ENCODE data around the gene HCST.

HCST gene
- total RNA-seq, result 25.9 to 37.2 reads per million in 2 donors

GRCh38 chr19:35901854-35902661 is at the start of gene HCST:
Gene HCST (plus strand): TSS chr19:35902529. CDS start chr19:35902594, 65 bp downstream.
- peak in 3 of 5 experiments; percentile 49 to 75 (median 75) for DNase-seq

DNA sequence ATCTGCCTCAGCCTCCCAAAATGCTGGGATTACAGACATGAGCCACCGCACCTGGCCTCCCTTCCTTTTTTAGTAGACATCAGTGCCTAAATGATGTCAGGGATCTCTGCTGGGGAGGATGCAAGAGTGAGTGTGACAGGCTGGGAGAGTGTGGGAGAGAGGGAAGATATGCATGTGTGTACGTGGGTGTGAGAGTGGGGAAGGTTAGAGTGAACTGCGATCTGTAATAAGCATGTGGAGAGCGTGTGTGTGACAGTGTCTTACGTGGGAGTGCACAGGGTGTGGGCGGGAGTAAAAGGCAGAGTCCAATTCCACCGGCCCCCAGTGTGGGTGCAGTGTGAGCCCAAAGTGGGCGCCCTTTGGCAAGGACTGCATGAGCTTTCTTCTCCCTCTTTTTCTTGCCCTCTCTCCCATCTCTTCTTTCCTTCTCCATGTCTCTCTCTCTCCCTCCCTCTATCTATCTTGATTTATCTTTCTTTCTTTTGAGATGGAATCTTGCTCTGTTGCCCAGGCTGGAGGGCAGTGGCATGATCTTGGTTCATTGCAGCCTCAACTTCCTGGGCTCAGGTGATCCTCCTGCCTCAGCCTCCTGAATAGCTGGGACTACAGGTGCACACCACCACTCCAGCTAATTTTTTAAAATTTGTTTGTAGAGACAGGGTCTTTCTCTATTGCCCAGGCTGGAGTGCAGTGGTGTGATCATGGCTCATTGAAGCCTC is 49.1 kb upstream of the HCST start:
- no peak for DNase-seq

- peak in 1 of 5 experiments; percentile 16 for DNase-seq
Observed at GRCh38 chr19:35856546-35857149, 45.7 kb upstream of the HCST start, which contains the start of gene KIRREL2. Gene KIRREL2 (plus strand): TSS chr19:35856911. CDS start chr19:35857120, 209 bp downstream.

DNA sequence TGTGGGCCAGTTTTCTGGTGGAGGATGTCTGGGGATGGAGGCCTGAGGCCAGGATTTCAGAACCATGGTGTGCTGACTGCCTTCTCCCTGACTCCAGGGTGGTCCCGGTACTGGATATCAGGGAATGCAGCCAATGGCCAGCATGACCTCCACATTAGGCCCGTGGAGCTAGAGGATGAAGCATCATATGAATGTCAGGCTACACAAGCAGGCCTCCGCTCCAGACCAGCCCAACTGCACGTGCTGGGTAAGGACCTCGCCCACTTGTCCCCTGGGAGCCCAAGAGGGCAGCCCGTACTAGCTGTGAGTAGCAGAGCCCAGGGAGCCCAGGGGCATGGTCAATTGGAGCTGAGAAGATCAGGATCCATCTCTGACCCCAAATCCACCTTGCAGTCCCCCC is 44.0 kb upstream of the HCST start:
- no peak for DNase-seq

GRCh38 chr19:35859414-35859813 is 42.9 kb upstream of the HCST start:
- DNase-seq, result no peak

DNA sequence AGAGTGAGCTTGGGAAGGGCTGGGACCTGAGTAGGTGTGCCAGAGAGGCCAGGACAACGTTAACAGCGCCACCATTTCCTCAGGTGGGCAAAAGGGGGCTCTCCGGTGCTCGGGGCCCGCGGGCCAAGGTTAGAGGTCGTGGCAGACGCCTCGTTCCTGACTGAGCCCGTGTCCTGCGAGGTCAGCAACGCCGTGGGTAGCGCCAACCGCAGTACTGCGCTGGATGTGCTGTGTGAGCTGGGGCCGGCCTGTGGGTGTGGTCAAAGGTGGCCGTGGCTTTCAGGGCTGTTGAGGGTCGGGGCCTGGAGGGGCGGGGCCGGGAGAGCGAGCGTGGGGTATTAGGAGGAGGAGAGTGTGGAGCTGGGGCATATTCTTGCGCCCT is 41.9 kb upstream of the HCST start:
- no peak for DNase-seq

GRCh38 chr19:35860818-35861639 is 41.3 kb upstream of the HCST start:
- DNase-seq, result no peak

- no peak for DNase-seq
Observed at GRCh38 chr19:35861640-35862160, 40.6 kb upstream of the HCST start.

DNA sequence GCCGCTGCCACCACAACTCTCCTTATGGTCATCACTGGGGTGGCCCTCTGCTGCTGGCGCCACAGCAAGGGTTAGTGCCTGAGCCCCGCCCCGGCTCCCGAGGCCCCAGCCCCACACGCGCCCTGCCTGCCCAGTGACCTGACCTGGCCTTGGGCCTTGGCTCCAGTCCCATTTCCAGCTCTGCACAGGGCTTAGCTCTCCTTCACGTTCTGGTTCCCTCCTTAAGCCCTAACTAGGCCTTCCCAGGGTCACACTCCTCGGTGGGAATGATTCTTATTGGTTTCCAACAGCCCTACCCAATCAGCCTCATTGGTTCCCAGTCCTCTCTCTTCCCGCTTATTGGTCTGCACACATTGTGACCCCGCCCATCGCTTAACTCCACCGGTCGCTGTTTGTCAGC is 39.8 kb upstream of the HCST start:
- no peak for DNase-seq

DNA sequence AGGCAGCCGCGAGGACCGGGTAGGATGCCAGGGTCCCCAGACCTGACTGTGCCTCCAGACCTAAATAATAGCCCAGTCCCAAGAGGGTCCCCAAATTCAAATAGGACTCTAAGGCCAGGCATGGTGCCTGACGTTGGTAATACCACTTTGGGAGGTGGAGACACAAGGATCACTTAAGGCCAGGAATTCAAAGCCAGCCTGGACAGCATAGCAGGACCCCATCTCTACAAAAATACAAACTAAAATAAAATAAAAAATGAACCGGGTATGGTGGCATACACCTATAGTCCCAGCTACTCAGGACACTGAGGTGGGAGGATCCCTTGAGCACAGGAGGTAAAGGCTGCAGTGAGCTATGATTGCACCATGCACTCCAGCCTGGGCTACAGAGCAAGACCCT is 39.3 kb upstream of the HCST start:
- no peak for DNase-seq

DNA sequence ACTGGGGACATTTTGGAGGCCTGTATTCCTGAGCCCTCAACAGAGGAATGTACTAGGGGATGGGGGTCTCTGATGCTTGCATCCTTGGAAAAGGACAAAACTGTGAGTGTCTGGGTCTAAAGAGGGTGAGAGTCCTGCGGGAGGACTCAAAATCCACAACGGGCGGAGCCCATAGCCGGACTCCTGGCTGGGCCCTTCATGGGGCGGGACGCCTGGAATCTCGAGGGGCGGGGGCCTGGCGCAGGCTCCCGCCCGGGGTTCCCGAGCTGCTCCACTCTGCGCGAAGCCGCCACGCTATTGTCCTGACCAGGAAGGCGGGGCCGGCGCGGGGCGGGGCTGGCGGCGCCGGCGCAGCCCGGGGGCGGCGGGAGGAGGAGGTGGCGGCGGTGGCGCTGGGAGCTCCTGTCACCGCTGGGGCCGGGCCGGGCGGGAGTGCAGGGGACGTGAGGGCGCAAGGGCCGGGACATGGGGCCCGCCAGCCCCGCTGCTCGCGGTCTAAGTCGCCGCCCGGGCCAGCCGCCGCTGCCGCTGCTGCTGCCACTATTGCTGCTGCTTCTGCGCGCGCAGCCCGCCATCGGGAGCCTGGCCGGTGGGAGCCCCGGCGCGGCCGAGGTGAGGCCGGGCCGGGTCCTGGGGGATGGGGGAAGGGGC is 34.0 kb upstream of the HCST start, which contains the start of gene APLP1:
APLP1 (plus strand) TSS at position 403 of the 651 bp plus-strand sequence; CDS start at position 466, 63 bp downstream.
- peak; percentile 32 to 63 (median 44) for DNase-seq

DNA sequence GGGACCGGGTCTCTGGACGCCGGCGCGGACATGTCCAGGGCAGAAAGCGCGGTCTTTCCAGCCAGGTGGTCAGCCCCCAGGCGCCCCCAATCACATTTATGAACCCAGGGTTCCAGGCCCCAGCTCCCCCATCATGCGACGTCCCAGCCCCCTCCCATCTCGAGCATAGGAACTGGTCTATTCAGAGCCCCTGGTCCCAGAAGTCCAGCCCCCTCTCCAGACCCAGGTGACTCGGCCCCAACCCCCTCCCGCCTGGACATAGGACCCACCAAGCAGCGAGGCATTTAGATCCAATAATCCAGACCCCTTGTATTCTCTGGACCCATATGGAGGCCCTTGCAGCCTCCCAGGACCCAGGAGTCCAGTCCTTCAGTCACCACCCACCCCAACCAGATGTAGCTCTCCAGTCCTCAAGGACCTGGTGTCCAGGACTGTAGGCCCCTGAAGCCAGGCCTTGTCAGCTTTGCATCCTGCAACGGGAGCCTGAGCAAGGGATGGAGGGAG is 33.5 kb upstream of the HCST start:
- DNase-seq, result no peak

DNA sequence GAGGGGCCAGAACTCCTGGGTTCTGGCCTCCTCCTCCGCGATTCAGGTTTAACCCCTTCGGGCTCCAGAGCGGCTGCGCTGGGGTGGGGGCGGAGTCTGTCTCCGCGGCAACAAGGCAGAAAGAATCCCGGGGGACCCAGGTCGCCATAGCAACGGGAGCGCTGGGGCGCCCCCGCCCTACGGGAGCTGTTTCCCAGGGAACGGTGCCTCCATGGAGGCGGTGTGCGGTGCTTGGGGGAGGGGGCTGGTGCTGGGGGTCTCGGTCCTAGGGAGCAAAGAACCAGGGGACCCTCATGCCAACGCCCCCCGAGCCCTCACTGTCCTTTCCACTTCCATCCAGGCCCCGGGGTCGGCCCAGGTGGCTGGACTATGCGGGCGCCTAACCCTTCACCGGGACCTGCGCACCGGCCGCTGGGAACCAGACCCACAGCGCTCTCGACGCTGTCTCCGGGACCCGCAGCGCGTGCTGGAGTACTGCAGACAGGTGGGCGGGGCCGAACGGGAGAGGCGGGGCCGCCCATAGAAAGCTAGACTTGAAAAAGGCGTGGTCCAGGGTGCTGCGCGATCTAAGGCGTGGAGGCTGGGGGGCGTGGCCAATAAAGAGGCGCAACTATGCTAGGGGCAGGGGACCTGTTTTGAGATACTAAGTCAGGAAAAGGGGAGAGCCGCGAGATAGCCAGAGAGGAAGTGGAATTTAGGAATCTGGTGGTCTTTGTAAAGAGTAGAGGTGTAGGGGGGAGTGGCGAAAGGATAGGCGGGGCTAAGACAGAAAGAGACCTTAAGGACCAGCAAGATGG is 32.8 kb upstream of the HCST start:
- peak; percentile 65 to 91 (median 72) for DNase-seq

- peak in 1 of 5 experiments; percentile 21 for DNase-seq
Observed at GRCh38 chr19:35870124-35870736, 32.1 kb upstream of the HCST start.

DNA sequence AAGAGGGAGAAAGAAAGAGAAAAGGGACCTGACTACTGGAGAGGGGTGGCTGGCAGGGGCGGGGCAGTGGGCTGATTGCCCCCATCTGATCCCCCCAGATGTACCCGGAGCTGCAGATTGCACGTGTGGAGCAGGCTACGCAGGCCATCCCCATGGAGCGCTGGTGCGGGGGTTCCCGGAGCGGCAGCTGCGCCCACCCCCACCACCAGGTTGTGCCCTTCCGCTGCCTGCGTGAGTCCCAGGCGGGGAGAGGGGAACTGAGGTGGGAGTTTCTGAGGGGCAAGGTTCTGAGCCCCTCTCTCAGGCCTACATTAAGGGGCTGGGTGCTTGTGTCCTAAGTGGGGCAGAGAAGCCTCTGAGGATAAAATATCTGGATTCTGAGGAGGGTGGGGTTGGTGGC is 31.5 kb upstream of the HCST start:
- no peak for DNase-seq

DNA sequence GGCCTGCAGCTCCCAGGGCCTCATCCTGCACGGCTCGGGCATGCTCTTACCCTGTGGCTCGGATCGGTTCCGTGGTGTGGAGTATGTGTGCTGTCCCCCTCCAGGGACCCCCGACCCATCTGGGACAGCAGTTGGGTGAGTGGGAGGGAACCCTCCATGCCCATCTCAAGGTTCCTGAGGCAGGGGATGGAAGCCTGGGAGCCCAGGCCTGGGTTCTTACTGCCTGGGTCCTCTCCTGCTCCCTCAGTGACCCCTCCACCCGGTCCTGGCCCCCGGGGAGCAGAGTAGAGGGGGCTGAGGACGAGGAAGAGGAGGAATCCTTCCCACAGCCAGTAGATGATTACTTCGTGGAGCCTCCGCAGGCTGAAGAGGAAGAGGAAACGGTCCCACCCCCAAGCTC is 30.7 kb upstream of the HCST start:
- DNase-seq, result no peak

GRCh38 chr19:35872180-35872579 is 30.1 kb upstream of the HCST start:
- no peak for DNase-seq

DNA sequence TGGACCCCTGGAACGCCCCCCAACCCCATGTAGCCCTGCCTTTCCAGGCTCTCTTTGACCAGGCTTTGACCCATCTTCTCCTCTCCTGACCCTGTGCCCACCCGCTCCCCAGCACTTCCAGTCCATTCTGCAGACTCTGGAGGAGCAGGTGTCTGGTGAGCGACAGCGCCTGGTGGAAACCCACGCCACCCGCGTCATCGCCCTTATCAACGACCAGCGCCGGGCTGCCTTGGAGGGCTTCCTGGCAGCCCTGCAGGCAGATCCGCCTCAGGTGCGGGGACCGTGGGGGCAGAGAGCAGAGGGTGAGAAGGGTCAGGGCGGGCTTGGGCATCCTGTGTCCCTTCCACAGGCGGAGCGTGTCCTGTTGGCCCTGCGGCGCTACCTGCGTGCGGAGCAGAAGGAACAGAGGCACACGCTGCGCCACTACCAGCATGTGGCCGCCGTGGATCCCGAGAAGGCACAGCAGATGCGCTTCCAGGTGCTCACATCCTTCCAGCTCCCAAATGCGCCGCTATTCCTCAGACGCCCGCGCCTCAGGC is 27.9 kb upstream of the HCST start:
- no peak for DNase-seq

DNA sequence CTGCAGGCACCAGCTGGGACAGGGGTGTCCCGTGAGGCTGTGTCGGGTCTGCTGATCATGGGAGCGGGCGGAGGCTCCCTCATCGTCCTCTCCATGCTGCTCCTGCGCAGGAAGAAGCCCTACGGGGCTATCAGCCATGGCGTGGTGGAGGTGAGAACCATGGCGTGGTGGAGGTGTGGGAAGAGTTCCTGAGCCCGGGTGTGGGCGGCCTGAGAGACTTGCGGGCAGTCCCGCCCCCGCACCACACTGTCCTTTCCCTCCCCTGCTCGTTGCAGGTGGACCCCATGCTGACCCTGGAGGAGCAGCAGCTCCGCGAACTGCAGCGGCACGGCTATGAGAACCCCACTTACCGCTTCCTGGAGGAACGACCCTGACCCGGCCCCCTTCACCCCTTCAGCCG is 23.3 kb upstream of the HCST start:
- no peak for DNase-seq

Measured in T-helper 2 cell (primary cell).